ENCODE results near the gene ARHGAP45. TPM values are rescaled to one million over a fixed set of nuclear protein-coding genes. Genes with fewer than 3 reads are reported as not detected.
"Not testable (repeated sequence)": the region's sequence is repeated elsewhere in the genome, so short reads cannot be mapped to it uniquely, and the experiment has no call there.

The ARHGAP45 gene
- total RNA-seq, 1 donor from 2014 or later: 312 TPM

GRCh38 chr19:1111641-1112267 lies 44.8 kb downstream of the ARHGAP45 start:
- Mint-ChIP-seq H3K27ac (no peak overlapping the region), H3K4me3 (no peak overlapping the region), H3K9me3 (no peaks in the 10 kb centered on the region), H3K27me3 (no peaks in the 10 kb centered on the region), H3K4me1 (peaks cover 14% of the 10 kb centered on the region), H3K36me3 (ENCODE audit: low read depth) (peaks cover 27% of the 10 kb centered on the region)
- TF ChIP-seq, protein P1, sequence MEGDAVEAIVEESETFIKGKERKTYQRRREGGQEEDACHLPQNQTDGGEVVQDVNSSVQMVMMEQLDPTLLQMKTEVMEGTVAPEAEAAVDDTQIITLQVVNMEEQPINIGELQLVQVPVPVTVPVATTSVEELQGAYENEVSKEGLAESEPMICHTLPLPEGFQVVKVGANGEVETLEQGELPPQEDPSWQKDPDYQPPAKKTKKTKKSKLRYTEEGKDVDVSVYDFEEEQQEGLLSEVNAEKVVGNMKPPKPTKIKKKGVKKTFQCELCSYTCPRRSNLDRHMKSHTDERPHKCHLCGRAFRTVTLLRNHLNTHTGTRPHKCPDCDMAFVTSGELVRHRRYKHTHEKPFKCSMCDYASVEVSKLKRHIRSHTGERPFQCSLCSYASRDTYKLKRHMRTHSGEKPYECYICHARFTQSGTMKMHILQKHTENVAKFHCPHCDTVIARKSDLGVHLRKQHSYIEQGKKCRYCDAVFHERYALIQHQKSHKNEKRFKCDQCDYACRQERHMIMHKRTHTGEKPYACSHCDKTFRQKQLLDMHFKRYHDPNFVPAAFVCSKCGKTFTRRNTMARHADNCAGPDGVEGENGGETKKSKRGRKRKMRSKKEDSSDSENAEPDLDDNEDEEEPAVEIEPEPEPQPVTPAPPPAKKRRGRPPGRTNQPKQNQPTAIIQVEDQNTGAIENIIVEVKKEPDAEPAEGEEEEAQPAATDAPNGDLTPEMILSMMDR (IDR thresholded peaks at IDR 0.05): no peak
- ATAC-seq (ENCODE audit: low read depth): no peak
- no peak for DNase-seq
- CTCF ChIA-PET: interaction anchor here (2.3 kb wide), 1 partner anchor 129 kb away, joined by 10 read pairs; the partner anchor contains the start of gene ATP5F1D
- intact Hi-C loops (cut with micrococcal nuclease): loop anchor here (2.0 to 5.0 kb wide), 2 partner anchors 21 to 81 kb away; no protein-coding TSS in a partner anchor
- POLR2A ChIA-PET: interaction anchor here (0.6 to 1.7 kb wide), 6 partner anchors 15 to 316 kb away, joined by 3 to 5 read pairs (median 3); no protein-coding TSS in a partner anchor

GRCh38 chr19:1112268-1113029 lies 45.5 kb downstream of the ARHGAP45 start:
- no peaks in the 10 kb centered on the region for H3K9me3 Mint-ChIP-seq
- peaks cover 25% of the 10 kb centered on the region for H3K36me3 Mint-ChIP-seq (ENCODE audit: low read depth)
- H3K4me1 Mint-ChIP-seq: peaks cover 7% of the 10 kb centered on the region
- CTCF ChIA-PET: interaction anchor here (1.0 to 2.3 kb wide), 9 partner anchors 11 to 128 kb away, joined by 3 to 24 read pairs (median 5); partner anchors contain the start of gene ATP5F1D
- H3K4me3 Mint-ChIP-seq: no peak overlapping the region
- POLR2A ChIA-PET: interaction anchor here (0.6 to 1.7 kb wide), 11 partner anchors 8 to 157 kb away, joined by 3 to 7 read pairs (median 5); partner anchors contain the start of genes CIRBP and GPX4
- DNase-seq (no peak), ATAC-seq (ENCODE audit: low read depth) (no peak)
- H3K27ac Mint-ChIP-seq: no peak overlapping the region
- intact Hi-C loops (cut with micrococcal nuclease): loop anchor here (1.0 to 5.0 kb wide), 3 partner anchors 20 to 128 kb away; no protein-coding TSS in a partner anchor
- TF ChIP-seq, protein P1 (IDR thresholded peaks at IDR 0.05): no peak
- H3K27me3 Mint-ChIP-seq: no peaks in the 10 kb centered on the region

GRCh38 chr19:1113030-1113985 lies 46.3 kb downstream of the ARHGAP45 start:
- POLR2A ChIA-PET: interaction anchor here (0.5 to 1.7 kb wide), 18 partner anchors 9 to 156 kb away, joined by 3 to 13 read pairs (median 5); partner anchors contain the start of genes CIRBP and GPX4
- peak; percentile 95 for ATAC-seq (ENCODE audit: low read depth)
- H3K27me3 Mint-ChIP-seq: no peaks in the 10 kb centered on the region
- peak; percentile 84 for DNase-seq
- peaks cover 28% of the 10 kb centered on the region for H3K36me3 Mint-ChIP-seq (ENCODE audit: low read depth)
- no peaks in the 10 kb centered on the region for H3K9me3 Mint-ChIP-seq
- TF ChIP-seq, protein P1 (IDR thresholded peaks at IDR 0.05): no peak
- peaks cover 5% of the 10 kb centered on the region for H3K4me1 Mint-ChIP-seq
- H3K27ac Mint-ChIP-seq: peak overlapping the region; percentile 41
- CTCF ChIA-PET: interaction anchor here (0.6 to 2.3 kb wide), 17 partner anchors 10 to 129 kb away, joined by 3 to 24 read pairs (median 5); partner anchors contain the start of genes ATP5F1D, SBNO2 and WDR18
- intact Hi-C loops (cut with micrococcal nuclease): loop anchor here (1.0 to 5.0 kb wide), 3 partner anchors 19 to 127 kb away; no protein-coding TSS in a partner anchor
- no peak overlapping the region for H3K4me3 Mint-ChIP-seq

DNA sequence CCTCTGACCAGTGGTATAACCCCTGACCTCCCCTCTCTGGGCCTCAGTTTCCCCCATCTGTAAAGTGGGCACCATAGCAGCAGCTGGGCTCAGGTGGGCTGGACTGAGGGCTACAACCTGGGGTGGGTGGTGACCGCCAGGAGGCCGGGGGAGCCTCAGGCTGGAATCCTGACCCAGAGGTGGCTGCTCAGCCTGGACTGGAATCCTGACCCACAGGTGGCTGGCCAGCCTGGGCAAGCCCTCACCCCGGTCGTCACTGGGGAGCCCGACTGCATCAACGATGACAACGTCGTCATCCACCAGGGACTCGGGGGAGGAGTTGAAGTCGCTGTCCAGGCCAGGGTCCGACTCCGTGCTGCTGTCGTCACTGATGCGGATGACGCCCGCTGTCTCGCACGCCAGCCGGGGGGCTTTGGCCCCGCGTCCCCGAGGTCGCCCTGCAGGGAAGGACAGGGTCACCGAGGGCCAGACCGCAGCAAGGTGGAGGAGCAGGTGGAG lies 47.1 kb downstream of the ARHGAP45 start:
- Mint-ChIP-seq H3K4me1 (peaks cover 5% of the 10 kb centered on the region), H3K9me3 (no peaks in the 10 kb centered on the region), H3K27ac (no peak overlapping the region), H3K27me3 (no peaks in the 10 kb centered on the region), H3K4me3 (no peak overlapping the region), H3K36me3 (ENCODE audit: low read depth) (peaks cover 34% of the 10 kb centered on the region)
- intact Hi-C loops (cut with micrococcal nuclease): loop anchor here (1.0 to 5.0 kb wide), 3 partner anchors 19 to 126 kb away; no protein-coding TSS in a partner anchor
- DNase-seq: no peak
- ChIA-PET CTCF (interaction anchor here (0.6 to 2.3 kb wide), 16 partner anchors 10 to 130 kb away, joined by 3 to 24 read pairs (median 5); partner anchors contain the start of genes ATP5F1D, SBNO2 and WDR18), POLR2A (interaction anchor here (0.5 to 1.6 kb wide), 13 partner anchors 10 to 155 kb away, joined by 3 to 13 read pairs (median 5); partner anchors contain the start of genes CIRBP and GPX4)
- ATAC-seq (ENCODE audit: low read depth): no peak
- TF ChIP-seq, protein P1 (IDR thresholded peaks at IDR 0.05): no peak

- POLR2A ChIA-PET; H3K4me1 Mint-ChIP-seq; DNase-seq; CTCF ChIA-PET; ATAC-seq (ENCODE audit: low read depth); H3K27me3 Mint-ChIP-seq; H3K4me3 Mint-ChIP-seq; H3K9me3 Mint-ChIP-seq; H3K27ac Mint-ChIP-seq: not testable (repeated sequence)
- intact Hi-C loops (cut with micrococcal nuclease): loop anchor here (5.0 kb wide), 1 partner anchor 78 kb away; no protein-coding TSS in a partner anchor
- H3K36me3 Mint-ChIP-seq (ENCODE audit: low read depth): peaks cover 36% of the 10 kb centered on the region
Observed at GRCh38 chr19:1114728-1115127, 47.8 kb downstream of the ARHGAP45 start.

Measured in activated B cell treated with CpG ODN at 0.5 μM for 24 hours (primary cell).